ACHN (cell line): ENCODE measurements around the gene ZBTB18.

Experiments used
- DNase-seq: peaks from one replicate; pipeline ENCODE4 v3.0.0-alpha.2; 2015
- in situ Hi-C: cut with HindIII; loops from 2 replicates; pipeline ENCODE4 v1.10.0; 2017; ENCODE audit warnings: low sequenced_read_pairs, low pct_ligation_motif_present, low pct_unique_long_range_greater_than_20kb

The ZBTB18 gene

GRCh38 chr1:244077473-244078220 lies 26.6 kb downstream of the ZBTB18 start:
- DNase-seq = no peak
- in situ Hi-C loops = no loop called here

GRCh38 chr1:244080343-244080929 lies 29.4 kb downstream of the ZBTB18 start:
- peak; percentile 91 for DNase-seq
- in situ Hi-C loops = no loop called here

- no peak for DNase-seq
- in situ Hi-C loops = no loop called here
These were observed 31.9 kb downstream of the ZBTB18 start for GRCh38 chr1:244082969-244083368.

- in situ Hi-C loops = no loop called here
- no peak for DNase-seq
These were observed 32.4 kb downstream of the ZBTB18 start for GRCh38 chr1:244083383-244083943.

DNA sequence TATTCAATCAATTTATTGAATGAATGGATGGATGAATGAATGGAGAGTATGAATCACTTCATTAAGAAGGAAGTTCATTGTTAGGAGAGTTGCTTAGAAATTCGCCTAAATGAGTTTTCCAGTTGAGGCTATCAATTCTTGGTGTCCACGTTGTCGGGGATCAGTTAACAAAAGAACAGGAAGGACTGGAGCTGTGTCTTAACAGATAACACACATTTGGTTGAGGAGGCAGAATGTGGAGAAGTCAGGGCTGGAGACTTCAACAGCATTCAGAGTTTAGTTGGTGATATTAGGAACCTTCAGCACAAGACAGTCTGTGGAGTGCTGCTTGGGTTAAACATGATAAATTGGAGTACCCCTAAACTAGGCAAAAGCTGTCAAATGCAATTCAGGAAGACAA lies 33.7 kb downstream of the ZBTB18 start:
- in situ Hi-C loops = no loop called here
- DNase-seq = no peak

DNA sequence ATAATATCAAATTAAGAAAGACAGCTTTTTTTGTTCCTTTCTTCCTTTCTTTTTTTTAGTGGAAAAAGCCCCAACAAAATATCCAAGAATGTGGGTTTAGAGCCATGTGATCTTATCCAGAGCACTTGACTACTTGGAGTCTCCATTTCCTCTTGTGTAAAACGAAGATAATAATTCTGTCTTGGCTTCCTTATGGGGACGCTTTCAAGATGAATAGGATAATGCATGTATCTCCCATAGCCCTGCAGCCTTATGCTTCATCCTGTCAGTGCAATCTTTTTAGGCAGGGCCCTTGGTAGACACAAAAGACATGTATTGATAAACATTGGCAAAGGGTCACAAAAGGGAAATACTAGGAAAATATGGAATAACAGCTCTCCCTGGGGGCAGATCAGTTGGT lies 34.8 kb downstream of the ZBTB18 start:
- in situ Hi-C loops = no loop called here
- no peak for DNase-seq

DNA sequence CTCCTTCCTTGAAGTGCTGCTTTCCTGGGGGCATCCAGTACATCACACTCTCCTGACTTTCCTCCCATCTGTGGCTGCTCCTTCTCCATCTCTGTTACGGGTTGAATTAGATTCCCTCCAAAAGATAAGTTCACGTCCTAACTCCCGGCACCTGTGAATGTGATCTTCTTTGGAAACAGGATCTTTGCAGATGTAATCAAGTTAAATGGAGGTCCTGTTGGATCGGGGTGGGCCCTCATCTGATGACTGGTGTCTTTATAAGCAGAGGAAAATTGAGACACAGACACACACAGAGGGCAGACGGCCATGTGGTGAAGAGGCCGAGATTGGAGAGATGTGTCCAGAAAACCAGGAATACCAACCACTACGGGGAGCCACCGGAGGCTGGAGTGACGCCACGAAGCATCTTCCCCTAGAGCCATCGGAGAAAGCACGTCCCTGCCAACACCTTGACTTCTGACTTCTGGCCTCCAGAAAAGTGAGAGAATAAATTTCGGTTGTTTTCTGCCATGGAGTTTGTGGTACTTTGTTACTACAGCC lies 36.0 kb downstream of the ZBTB18 start:
- in situ Hi-C loops = no loop called here
- no peak for DNase-seq

- no peak for DNase-seq
- in situ Hi-C loops = no loop called here
These were observed 36.5 kb downstream of the ZBTB18 start for GRCh38 chr1:244087611-244088010.

- no peak for DNase-seq
- in situ Hi-C loops = no loop called here
These were observed 37.1 kb downstream of the ZBTB18 start for GRCh38 chr1:244088161-244088560.

GRCh38 chr1:244089561-244089960 lies 38.5 kb downstream of the ZBTB18 start:
- DNase-seq = no peak
- in situ Hi-C loops = no loop called here

DNA sequence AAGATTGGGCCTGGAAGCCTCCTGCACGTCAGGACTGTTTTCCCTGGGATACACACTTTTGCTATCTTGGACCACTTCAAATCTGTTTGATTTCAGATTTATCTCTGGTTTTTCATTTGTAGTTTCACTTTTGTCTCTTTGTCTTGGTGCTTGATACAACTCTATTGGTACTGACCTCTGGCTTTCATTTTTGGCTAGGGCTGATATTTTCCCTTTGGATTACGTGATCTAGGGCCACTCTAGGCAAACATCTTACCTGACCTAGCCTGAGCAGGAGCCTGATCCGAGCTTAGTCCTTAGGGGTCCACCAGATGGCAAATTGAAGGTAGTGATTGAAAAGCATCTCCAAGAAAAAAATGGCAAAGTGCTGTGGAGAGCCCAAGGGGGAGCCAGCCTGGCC lies 39.6 kb downstream of the ZBTB18 start:
- in situ Hi-C loops = no loop called here
- DNase-seq = peak; percentile 8

- peak; percentile 98 for DNase-seq
- in situ Hi-C loops = no loop called here
These were observed 41.3 kb downstream of the ZBTB18 start for GRCh38 chr1:244092293-244092963.

DNA sequence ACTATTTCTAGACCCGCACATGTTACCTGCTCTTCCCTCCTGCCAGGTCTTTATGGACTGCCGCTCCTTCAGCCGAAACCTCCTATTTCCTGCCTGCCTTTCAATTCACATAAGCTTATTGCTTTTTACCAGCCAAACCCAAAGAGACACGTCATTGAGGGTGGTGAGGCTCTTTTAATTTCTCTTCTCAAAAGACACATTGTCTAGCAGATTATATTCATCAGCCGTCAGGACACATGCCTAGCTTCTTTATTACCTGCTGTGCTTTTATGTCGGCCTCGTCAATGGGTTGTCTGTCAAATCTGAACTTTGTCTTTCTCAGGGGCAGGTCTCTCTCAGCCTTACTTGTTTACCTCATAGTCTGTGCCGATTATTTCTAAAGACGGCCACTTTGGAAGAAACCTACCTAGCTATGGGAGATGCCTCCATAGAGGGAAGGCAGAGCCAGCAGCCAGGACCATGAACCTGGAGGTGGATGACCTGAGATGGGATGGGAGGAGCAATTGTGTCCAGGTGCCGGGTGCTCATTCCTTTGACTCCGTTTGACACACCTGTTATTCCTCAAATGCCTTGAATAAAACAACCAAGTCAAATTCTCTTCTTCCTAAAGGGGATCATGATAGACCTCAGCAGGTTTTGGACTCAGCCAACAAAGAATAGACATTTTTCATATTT lies 42.0 kb downstream of the ZBTB18 start:
- in situ Hi-C loops = no loop called here

DNA sequence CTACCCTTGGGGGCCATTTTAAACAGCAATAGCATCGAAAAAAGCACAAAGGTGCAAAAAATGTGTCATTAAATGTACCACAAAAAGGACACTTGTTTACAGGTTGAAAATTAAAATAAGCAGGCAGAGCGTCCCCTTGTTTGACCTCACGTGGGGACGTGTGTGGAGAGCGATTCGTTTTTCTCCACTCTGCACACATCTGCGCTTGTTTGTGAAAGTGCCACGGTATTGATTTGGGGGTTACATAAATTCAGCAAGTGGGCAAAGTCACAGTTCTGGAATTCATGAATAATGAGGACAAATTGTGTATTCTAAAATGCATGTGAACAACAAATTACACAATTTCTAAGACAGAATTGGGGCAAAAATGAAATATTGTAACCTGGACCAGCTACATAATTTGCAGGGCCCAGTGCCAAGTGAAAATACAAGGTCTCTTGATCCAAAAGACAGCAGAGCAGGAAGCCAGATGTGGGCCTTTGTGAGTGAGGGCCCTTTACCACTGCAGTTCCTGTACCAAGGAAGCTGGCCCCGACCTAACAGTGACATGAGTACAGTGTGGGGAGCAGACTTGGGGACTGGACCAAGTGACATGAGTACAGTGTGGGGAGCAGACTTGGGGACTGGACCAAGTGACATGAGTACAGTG lies 43.9 kb downstream of the ZBTB18 start:
- no peak for DNase-seq
- in situ Hi-C loops = no loop called here

More for the DNA sequence above, 42.0 kb downstream of the ZBTB18 start:
- DNase-seq = peak; percentile 77

DNA sequence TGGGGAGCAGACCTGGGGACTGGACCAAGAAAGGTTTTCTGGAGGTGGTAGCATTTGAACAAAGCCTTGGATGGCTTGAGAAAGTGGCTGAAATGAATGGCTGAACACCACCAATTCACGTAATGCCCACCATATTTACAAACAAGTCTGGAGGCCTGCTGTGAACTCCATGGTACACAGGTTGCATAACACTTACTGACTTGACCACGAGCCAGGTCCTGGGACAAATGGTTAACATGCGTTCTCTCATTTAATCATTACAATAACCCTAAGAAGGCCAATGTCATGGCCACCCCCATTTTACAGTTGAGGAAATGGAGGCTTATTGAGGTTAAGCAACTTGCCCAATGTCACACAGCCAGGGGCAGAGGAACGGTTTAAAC lies 44.4 kb downstream of the ZBTB18 start:
- no peak for DNase-seq
- in situ Hi-C loops = no loop called here

DNA sequence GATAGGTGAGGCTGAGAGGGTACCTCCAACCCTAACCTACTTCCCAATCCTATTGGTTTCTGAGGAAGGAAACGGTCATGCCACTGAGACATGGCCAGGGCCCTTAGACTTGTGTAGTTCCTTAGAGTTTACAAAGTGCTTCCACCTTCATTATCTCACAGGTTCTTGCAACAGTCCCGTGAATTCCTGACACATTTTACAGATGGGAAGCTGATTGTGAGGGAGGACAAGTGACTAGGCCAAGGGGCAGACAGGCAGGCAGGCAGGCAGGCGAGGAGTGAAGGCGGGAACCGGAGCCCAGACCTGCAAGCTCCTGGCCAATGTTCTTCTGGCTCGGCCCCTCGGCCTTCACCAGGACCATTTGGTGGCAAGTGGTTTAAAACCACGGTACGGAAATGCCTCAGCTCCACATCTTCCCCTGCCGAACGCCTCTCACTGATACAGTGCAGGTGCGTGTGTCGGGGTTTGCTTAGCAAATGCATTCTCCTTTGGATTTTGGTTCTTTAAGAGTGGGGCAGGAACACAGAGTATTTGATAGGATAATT lies 45.1 kb downstream of the ZBTB18 start:
- in situ Hi-C loops = no loop called here
- no peak for DNase-seq

DNA sequence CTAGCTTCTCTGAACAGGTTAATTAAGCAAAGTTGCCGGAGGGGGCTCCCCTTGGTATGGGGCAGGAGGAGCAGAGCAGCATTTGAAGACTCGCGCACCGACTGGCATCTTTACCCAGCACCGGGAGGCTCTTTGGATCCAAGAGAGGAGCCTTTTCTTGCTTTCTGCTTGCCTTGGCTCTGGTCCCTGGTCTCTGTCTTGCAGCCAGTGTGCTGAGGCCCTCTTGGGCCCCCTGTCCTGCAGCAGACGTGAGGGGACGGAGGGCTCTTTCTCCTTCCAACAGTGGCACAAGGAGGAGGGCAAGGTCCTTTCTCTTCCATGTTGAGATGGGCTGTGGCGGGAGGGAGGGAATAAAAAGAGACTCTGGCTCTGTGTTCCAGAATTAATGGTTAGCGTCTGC lies 45.6 kb downstream of the ZBTB18 start:
- DNase-seq = no peak
- in situ Hi-C loops = no loop called here
